Sigmoid colon (tissue), 4 donors: Measurements from ENCODE around the gene KLHL3.

Experiments used
- CTCF ChIP-seq, 4 experiments: fragments of 450-650 bp in 3 of 4; fragments of 200-600 bp in 1 of 4; IDR thresholded peaks; one replicate each; pipeline ENCODE4 v1.5.1; 2016 to 2019; ENCODE audit warnings: antibody characterized with exemption in 4 of 4, mild to moderate bottlenecking in 3 of 4, moderate library complexity in 2 of 4
- EP300 ChIP-seq, 4 donors: sonication (generic); formaldehyde crosslinking; IDR thresholded peaks; one replicate each; pipeline ENCODE4 v1.6.1; 2017; ENCODE audit warnings: antibody characterized with exemption in 4 of 4
- POLR2A ChIP-seq, 2 donors: fragments of 450-650 bp; IDR thresholded peaks; one replicate each; pipeline ENCODE4 v1.6.1; 2016; ENCODE audit warnings: antibody characterized with exemption in 2 of 2, mild to moderate bottlenecking in 2 of 2, moderate library complexity in 2 of 2
- POLR2AphosphoS5 ChIP-seq, 4 donors: sonication (generic); formaldehyde crosslinking; IDR thresholded peaks; one replicate each; pipeline ENCODE4 v1.6.1; 2017; ENCODE audit warnings: antibody characterized with exemption in 4 of 4

GRCh38 chr5:137758715-137759306 is 22.9 kb upstream of the KLHL3 start:
- TF ChIP-seq CTCF (IDR thresholded peaks at IDR 0.05) (no peak), POLR2AphosphoS5 (IDR thresholded peaks at IDR 0.05) (no peak), POLR2A (IDR thresholded peaks at IDR 0.05) (no peak), EP300 (IDR thresholded peaks at IDR 0.05) (no peak)
